NCI-H146 treated with DMSO at 0.1 percent for 48 hours (cell line): ENCODE results near the gene FGD3.

Experiments used
- DNase-seq: peaks from one replicate; lab custom pipeline; 2025; ENCODE audit not compliant: unreplicated experiment; lab: John Stamatoyannopoulos, UW

Gene FGD3

GRCh38 chr9:92954886-92955285, 7.6 kb downstream of the FGD3 start:
- no peak for DNase-seq

- DNase-seq: no peak
Observed at GRCh38 chr9:92960561-92961290, 13.4 kb downstream of the FGD3 start.

- no peak for DNase-seq
Observed at GRCh38 chr9:92961627-92962302, 14.4 kb downstream of the FGD3 start.

- no peak for DNase-seq
Observed at GRCh38 chr9:92962303-92962649, 15.0 kb downstream of the FGD3 start.

- no peak for DNase-seq
Observed at GRCh38 chr9:92962846-92963245, 15.5 kb downstream of the FGD3 start.

GRCh38 chr9:92963831-92964606, 16.7 kb downstream of the FGD3 start:
- no peak for DNase-seq

- DNase-seq: no peak
Observed at GRCh38 chr9:92964607-92965060, 17.3 kb downstream of the FGD3 start.

- no peak for DNase-seq
Observed at GRCh38 chr9:92965061-92965758, 17.9 kb downstream of the FGD3 start.

GRCh38 chr9:92965759-92966517, 18.6 kb downstream of the FGD3 start:
- no peak for DNase-seq

- DNase-seq: no peak
Observed at GRCh38 chr9:92966518-92966800, 19.1 kb downstream of the FGD3 start.

GRCh38 chr9:92968081-92968480, 20.8 kb downstream of the FGD3 start:
- no peak for DNase-seq

GRCh38 chr9:92969516-92970466, 22.5 kb downstream of the FGD3 start:
- DNase-seq: no peak

- no peak for DNase-seq
Observed at GRCh38 chr9:92970467-92970923, 23.2 kb downstream of the FGD3 start.

- no peak for DNase-seq
Observed at GRCh38 chr9:92971121-92971520, 23.8 kb downstream of the FGD3 start.

- no peak for DNase-seq
Observed at GRCh38 chr9:92971776-92972175, 24.5 kb downstream of the FGD3 start.

- DNase-seq: no peak
Observed at GRCh38 chr9:92973700-92974099, 26.4 kb downstream of the FGD3 start.

- DNase-seq: no peak
Observed at GRCh38 chr9:92974161-92974661, 26.9 kb downstream of the FGD3 start.

- no peak for DNase-seq
Observed at GRCh38 chr9:92974761-92975755, 27.7 kb downstream of the FGD3 start.
